ENCODE data around the gene KRTAP4-1.
"Not testable (repeated sequence)": the region's sequence is repeated elsewhere in the genome, so short reads cannot be mapped to it uniquely, and the experiment has no call there.

Gene KRTAP4-1

DNA sequence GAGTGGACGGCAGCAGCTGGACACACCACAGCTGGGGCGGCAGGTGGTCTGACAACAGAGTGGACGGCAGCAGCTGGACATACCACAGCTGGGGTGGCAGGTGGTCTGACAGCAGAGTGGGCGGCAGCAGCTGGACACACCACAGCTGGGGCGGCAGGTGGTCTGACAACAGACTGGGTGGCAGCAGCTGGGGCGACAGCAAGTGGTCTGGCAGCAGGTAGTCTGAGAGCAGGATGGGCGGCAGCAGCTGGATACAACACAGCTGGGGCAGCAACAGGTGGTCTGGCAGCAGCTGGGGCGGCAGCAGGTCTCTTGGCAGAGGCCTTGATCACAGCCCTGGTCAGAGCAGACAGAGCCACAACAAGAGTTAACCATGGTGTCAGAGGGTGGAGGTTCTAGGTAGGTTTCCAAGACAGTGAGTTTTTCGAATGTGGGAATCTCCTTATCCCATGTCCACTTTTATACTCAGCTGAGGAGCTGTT lies at the start of gene KRTAP4-1:
KRTAP4-1 (minus strand) TSS at position 432 of the 482 bp plus-strand sequence; CDS start at position 375, 57 bp downstream.
- DNase-seq, result no peak

DNA sequence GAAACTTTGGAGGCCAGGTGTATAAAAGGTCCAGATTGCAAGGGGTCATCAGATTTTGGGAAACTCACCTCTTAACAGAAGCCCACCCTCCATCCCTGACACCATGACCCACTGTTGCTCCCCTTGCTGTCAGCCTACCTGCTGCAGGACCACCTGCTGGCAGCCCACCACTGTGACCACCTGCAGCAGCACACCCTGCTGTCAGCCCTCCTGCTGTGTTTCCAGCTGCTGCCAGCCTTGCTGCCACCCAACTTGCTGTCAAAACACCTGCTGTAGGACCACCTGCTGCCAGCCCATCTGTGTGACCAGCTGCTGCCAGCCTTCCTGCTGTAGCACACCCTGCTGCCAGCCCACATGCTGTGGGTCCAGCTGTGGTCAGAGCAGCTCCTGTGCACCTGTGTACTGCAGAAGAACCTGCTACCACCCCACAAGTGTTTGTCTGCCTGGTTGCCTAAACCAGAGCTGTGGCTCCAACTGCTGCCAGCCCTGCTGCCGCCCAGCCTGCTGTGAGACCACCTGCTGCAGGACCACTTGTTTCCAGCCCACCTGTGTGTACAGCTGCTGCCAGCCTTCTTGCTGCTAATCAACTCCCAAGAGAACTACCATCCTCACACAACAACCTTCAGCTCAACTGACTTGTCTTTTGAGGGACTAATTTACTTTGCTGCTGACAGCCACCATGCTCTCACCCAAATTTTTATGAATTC lies 47.8 kb upstream of the KRTAP4-1 start, which contains the start of gene KRTAP9-3:
KRTAP9-3 (plus strand) TSS at position 51 of the 707 bp plus-strand sequence; CDS start at position 104, 53 bp downstream.
- not testable (repeated sequence) for DNase-seq

DNA sequence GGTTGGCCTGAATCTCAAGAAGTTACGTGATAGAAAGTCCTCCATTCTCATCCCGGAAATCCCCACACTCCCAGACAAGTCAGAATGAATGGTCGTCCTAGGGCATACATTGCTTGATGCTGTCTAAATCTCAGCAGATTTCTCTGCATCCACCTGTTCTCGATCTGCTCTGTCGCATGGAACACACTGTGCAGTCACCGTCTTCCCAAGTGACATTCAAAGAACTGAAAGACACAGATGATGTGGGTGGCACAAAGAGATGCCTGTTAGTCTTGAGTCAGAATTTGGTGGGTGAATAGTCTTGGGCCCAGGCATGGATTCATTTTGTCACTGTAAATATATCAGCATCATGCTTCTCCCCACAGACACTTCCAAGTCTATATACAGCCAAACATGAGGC lies 47.0 kb upstream of the KRTAP4-1 start:
- no peak for DNase-seq

DNA sequence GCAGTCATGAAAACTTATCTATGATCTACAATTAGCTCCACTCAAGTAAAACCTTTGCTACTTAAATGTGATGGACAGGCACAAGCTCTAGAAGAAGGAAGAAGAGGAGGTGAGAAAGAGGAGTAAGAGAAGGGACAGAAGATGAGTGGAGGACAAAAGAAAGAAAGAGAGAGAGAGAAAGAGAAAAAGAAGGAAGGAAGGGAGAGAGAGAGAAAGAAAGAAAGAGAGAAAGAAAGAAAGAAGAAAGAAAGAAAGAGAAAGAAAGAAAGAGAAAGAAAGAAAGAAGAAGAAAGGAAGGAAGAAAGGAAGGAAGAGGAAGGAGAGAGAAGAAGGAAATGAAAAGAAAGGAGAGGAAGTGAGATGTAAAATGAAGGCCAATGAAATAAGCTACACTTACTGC lies 45.4 kb upstream of the KRTAP4-1 start:
- no peak for DNase-seq

DNA sequence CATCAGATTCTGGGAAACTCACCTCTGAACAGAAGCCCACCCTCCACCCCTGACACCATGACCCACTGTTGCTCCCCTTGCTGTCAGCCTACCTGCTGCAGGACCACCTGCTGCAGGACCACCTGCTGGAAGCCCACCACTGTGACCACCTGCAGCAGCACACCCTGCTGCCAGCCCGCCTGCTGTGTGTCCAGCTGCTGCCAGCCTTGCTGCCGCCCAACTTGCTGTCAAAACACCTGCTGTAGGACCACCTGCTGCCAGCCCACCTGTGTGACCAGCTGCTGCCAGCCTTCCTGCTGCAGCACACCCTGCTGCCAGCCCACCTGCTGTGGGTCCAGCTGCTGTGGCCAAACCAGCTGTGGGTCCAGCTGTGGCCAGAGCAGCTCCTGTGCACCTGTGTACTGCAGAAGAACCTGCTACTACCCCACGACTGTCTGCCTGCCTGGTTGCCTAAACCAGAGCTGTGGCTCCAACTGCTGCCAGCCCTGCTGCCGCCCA lies 41.9 kb upstream of the KRTAP4-1 start, which contains the start of gene KRTAP9-2:
KRTAP9-2 (plus strand) TSS at position 51 of the 498 bp plus-strand sequence; CDS start at position 58, 7 bp downstream.
- not testable (repeated sequence) for DNase-seq

DNA sequence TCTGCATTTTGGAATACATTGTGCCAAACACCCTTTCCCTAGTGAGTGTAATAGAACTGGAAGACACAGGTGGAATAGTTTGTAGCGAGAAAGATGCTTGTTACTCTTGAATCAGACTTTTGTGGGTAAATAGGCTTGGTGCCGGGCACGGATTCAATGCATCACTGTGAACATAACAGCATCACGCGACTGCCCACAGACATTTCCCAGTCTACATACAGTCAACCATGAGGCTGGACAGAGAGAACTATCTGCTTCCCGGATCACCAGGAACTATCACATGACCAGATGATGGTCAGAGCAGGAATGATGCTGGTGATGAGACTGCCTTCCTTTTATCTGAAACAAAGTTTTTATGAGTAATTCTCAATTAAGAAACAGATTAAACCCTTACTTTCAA lies 41.3 kb upstream of the KRTAP4-1 start:
- DNase-seq, result no peak

DNA sequence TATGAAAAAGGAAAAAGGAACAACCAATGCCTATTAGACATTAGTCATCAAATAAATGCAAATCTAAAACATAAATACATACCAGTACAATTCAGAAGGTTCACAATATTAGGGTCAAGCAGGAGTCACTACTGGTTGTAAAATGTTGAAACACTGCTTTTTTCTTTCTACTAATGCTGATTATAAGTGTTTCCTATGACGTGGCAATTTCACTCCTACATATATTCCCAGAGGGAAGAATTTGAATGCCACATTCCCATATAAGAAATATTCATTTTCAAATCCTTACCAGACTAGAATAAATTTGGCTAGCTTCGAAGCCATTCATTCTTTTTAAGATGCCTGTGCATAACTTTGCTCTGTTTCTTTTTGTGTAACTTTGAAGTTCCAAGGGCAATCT lies 39.1 kb upstream of the KRTAP4-1 start:
- DNase-seq, result no peak

DNA sequence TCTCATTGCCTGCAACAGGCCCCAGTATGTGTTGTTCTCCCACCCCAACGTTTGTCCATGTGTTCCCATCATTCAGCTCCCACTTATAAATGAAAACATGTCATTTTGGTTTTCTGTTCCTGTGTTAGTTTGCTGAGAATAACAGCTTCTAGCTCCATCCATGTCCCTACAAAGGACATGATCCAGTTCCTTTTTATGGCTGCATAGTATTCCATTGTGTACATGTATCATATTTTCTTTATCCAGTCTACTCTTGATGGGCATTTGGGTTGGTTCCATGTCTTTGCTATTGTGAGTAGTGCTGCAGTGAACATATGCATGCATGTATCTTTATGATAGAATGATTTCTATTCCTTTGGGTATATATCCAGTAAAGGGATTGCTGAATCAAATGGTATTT lies 31.0 kb upstream of the KRTAP4-1 start:
- DNase-seq, result no peak

DNA sequence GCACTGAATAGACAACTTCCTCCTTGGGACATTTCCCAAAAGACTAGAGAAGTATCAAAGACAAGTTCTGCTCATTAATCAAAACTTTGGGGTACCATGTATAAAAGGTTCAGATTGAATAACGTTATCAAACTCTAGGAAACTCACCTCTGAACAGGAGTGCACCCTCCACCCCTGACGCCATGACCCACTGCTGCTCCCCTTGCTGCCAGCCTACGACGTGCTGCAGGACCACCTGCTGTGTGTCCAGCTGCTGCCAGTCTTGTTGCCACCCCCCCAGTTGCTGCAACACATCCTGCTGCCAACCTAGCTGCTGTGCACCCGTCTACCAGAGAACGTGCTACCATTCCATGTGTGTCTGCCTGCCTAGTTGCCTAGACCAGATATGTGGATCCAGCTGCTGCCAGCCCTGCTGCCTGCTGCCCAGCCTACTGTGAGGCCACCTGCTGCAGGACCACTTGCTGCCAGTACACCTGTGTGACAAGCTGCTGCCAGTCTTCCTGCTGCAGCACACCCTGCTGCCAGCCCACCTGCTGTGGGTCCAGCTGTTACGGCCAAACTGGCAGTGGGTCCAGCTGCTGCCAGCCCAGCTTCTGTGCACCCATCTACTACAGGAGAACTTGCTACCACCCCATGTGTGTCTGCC lies 27.9 kb upstream of the KRTAP4-1 start:
- no peak for DNase-seq

DNA sequence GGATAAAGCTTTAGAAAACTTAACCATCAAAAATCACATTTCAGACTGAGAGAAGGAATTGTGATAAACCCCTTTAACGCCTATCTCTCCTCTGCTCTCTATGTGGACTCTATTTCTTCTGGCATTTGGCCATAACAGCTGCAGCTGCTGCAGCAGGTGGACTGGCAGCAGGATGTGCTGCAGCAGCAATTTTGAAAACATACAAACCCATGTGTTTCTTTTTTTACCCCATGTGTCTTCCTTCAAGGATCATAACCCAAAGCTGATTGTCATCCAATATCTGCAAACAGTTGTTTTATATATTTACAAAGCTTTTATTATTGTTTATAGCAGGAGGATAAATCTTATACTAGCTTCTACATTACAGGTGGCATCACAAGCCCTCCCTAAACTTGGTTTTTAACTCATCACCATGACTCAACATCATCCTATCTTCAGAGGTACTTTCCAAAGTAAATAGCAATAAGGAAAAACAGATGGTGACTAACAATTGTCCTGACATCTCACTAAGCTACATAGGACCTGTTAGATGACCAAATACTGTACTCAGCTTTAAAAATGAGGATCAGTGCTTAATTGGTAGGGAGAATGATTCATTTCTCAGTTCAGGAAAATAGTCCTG lies 27.2 kb upstream of the KRTAP4-1 start:
- DNase-seq, result peak in 1 of 2 experiments; percentile 3

DNA sequence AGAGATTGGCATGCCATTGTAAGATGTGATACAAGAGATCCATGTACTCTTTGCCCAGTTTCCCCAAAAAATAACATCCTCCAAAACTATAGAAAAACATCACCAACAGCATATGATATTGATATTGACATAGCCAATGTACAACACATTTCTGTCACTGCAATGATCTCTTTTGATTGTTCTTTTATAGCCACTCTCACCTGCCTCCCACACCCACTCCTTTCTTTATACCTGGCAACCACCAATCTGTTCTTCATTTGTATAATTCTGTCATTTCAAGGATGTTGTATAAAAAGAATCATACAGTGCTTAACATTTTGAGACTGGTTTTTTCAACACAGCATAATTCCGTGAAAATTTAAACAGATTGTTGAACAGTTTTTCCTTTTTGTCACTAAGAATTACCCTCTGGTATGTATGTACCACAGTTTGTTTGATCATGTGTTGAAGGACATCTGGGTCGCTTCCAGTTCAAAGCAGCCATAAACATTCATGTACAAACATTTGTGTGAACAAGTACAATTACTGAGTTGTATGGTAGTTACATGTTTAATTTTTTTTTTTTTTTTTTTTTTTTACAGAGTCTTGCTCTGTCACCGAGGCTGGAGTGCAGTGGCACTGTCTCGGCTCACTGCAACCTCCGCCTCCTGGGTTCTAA lies 14.8 kb upstream of the KRTAP4-1 start:
- DNase-seq, result no peak

DNA sequence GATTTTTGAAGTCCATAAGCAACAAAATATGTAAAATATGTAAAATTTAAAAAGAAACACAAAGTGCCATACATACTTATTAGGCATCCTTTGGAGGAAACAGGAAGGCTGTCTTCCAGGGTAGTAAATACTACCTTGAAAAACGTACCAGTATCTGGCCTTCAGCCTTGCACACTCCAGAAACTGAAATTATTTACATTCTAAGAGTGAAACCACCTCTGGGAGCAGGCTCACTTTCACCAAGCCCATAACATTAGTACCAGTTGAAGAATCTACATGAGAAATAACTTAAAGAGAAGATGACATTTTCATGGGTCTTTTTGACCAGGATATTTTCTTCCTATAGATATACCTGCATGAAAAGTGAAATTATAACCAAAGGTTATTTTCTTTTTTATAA lies 11.4 kb upstream of the KRTAP4-1 start:
- DNase-seq, result no peak

DNA sequence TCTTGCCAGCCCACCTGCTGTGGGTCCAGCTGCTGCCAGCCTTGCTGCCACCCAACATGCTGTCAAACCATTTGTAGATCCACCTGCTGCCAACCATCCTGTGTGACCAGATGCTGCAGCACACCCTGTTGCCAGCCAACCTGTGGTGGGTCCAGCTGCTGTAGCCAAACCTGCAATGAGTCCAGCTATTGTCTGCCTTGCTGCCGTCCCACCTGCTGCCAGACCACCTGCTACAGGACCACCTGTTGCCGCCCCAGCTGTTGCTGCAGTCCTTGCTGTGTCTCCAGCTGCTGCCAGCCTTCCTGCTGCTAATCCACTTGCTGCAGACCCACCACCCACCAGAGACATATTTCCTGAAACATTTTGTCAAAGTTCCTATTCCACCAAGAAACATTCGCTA lies 5.6 kb upstream of the KRTAP4-1 start:
- DNase-seq, result no peak

DNA sequence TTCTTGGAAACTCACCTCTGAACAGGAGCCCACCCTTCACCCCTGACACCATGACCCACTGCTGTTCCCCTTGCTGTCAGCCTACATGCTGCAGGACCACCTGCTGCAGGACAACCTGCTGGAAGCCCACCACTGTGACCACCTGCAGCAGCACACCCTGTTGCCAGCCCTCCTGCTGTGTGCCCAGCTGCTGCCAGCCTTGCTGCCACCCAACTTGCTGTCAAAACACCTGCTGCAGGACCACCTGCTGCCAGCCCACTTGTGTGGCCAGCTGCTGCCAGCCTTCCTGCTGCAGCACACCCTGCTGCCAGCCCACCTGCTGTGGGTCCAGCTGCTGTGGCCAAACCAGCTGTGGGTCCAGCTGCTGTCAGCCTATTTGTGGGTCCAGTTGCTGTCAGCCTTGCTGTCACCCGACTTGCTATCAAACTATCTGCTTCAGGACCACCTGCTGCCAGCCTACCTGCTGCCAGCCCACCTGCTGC lies 5.2 kb upstream of the KRTAP4-1 start, which contains the start of gene KRTAP9-1:
KRTAP9-1 (plus strand) TSS at position 51 of the 482 bp plus-strand sequence; CDS start at position 51, 0 bp downstream.
- DNase-seq, result not testable (repeated sequence)

DNA sequence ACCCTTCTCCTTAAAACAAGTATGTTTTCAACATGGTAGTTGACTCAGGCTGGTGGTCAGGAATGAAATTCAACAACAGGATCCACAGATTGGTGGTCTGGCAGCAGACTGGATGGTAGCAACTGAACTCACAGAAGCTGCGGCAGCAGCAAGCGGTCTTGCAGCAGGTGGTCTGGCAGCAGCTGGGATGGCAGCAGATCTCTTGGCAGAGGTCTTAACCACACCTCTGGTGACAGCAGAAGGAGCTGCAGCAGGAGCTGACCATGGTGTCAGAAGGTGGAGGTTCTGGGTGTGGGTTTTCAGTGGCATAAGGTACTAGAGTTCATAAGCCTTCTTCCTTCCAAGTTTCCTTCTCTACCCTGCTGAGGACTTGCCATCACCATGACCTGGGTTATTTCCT lies 2.2 kb upstream of the KRTAP4-1 start:
- DNase-seq, result no peak

DNA sequence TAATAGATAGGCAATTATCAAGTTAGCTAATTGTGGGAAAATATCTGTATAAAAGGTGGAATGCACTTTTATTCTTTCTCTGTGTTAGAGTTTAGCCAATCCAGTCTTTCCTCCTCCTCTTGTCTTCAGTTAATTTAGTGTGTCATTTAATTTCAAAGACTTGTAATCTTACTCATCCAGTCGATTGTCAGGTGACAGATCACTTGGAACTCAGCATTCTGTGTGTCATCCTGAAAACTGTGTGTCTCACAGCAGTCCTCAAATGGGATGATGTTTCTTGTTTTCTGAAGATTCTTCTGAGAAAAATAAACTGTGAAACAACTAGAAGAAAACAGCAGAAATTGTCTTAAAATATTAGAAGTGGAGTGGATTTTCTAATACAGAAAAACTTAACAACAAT lies 290 bp upstream of the KRTAP4-1 start:
- DNase-seq, result no peak

DNA sequence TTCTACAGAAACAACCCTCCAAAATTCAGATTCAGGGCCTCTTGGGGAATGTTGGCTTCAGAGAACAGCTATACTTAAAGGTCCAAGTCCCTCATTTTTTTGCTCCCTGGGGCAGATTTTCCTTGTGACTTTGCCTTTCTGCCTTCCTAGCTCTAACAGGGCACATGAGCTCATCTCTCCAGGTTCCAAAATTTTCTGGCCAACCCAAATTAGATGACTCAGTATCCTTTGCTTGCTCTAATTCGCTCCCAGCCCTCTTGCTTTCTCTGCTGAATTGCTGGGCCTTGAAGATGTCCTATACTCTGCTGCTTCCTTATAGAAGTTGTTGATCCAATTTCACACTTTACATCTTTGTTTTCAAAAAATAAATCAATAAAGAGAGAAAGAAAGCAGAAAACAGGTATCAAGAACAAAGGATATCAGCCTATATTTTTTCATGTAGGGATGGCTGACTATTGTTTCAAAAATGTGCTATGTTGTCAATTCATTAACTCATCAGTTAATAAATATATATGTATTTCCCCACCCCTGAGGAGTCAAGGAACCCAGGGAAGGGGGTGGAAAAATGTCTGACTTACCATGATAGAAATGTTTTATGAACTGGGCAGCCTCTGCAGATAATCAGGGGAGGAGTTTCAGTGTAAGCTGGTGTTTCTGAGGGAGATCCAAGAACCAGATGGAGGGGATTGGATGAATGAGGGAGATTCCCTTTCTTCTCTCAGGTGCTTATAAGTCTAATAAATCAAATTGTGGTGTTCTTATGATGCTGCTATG lies 5.7 kb downstream of the KRTAP4-1 start:
- no peak for DNase-seq

DNA sequence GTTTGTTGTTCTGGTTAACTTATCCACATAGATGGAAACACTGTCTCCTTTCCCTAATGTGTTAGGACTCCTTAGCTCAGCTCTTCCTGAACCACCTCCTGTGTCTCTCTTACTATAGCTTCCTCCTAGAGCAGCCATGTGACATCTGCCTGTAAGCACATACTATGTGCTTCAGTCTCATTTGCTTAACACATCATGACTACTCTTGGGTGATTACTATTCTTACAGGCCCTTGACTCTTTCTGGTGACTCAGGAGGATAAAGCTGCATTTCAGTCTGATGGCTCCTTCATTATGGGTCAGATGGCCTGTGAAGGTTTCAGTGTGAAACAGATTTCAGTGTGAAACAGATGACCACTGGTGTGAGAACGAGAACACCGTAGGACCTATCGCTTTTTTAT lies 6.4 kb downstream of the KRTAP4-1 start:
- DNase-seq, result no peak

DNA sequence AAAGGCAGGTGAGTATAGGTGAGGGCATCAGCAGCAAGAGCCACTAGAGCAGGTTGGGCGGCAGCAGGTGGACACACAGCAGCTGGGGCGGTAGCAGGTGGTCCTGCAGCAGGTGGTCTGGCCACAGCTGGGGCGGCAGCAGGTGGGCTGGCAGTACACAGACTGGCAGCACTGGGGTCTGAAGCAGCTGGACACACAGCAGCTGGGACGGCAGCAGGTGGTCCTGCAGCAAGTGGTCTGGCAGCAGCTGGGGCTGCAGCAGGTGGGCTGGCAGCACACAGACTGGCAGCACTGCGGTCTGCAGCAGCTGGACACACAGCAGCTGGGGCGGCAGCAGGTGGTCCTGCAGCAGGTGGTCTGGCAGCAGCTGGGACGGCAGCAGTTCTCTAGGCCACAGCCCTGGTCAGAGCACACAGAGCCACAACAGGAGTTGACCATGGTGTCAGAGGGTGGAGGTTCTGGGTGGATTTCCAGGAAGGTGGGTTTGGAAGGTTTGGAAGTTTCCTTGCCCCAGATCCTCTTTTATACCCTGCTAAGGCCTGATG lies 6.9 kb downstream of the KRTAP4-1 start, which contains the start of gene KRTAP4-2:
KRTAP4-2 (minus strand) TSS at position 495 of the 545 bp plus-strand sequence; CDS start at position 438, 57 bp downstream.
- DNase-seq, result no peak

DNA sequence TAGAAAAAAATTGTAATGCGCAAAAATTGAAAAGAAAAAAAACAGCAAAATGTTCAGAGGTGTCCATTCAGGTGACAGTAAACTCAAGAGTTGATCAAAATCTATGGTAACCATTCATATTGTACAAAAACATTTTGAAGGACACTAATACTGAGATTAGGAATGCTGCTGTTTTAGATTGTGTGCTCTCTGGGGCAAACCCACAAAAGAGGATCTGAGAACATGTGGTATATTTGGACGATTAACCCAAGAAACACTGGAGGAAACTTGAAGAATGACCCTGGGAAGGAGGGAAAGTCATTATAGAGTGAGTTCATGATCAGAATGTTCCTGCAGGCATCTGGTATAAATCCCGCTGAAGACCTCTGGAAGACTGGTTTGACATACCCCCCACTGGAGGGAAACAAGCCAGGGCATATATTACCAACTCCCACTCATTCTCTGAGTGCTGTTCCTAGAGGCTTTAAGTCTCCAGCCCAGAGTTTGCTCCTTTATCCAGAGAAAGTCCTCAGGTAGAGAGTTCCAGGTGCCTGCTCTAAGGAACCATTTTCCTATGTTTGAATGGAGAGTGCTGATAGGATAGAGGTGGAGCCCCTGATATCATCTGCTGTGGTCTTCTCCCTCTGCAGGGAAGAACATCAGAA lies 7.8 kb downstream of the KRTAP4-1 start:
- no peak for DNase-seq

DNA sequence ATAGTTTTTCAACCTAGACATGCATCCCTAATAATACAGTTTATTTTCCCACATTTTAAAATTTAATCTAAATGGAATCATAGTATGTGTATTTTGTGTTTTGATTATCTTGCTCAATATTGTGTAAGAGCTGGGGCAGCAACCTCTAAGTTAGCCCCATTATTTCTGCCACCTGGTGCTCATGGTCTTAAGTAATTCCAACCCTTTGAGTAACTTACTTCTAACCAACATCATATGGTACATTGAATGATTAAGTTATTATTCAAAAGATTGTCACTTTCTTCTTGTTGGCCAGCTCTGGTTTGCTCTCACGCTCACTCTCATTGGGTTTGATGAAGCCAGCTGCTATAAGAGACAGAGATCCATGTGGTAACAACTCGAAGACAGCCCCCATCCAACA lies 12.8 kb downstream of the KRTAP4-1 start:
- no peak for DNase-seq

Data from NCI-H1930 (cell line).